ENCODE results near the gene GAB4. TPM values are rescaled to one million over a fixed set of nuclear protein-coding genes. Genes with fewer than 3 reads are reported as not detected.

GAB4 gene
- total and polyA plus RNA-seq, 2 of the 8 experiments (the other 6 are each of a cell fraction or from before 2014, with no cell fraction given): 0.03 to 0.17 TPM

GRCh38 chr22:16958475-16958874 is 49.5 kb downstream of the GAB4 start:
- 85% methylated on average over 2 of the region's 2 CpGs; no CpG with 5 or more reads in 1 of the 2 experiments for WGBS, 2 experiments (ENCODE audit: extremely low coverage in 1 of 2, insufficient coverage in 1 of 2, insufficient read length in 1 of 2, insufficient replicate concordance in 2 of 2, low coverage in 1 of 2, low lambda C conversion rate in 2 of 2, missing lambda C conversion rate in 1 of 2)
- POLR2A ChIA-PET (ENCODE audit: partially characterized antibody): no interaction called here
- no peak for FAIRE-seq

More at GRCh38 chr22:16958475-16958874, 49.5 kb downstream of the GAB4 start:
- Histone ChIP-seq H2AK5ac (ENCODE audit: low read depth, low read length) (no peak overlapping the region), H4K5ac (ENCODE audit: insufficient read length, low read depth, low read length) (no peak overlapping the region), H3K14ac (ENCODE audit: insufficient read length) (no peak overlapping the region), H3K4me2 (ENCODE audit: insufficient read depth in 1 of 2, low read depth in 2 of 2, low read length in 2 of 2) (no peak overlapping the region), H4K91ac (replicated peaks; ENCODE audit: insufficient read length, low read length) (no peak overlapping the region), H3K27me3 (replicated peaks in 1 of 4; ENCODE audit: control insufficient read depth in 3 of 4, extremely low read depth in 1 of 4, insufficient read depth in 3 of 4, low read length in 3 of 4) (no peaks in the 10 kb centered on the region), H4K20me1 (replicated peaks in 1 of 2; ENCODE audit: control insufficient read depth in 1 of 2, insufficient read depth in 2 of 2, low read length in 2 of 2) (no peaks in the 10 kb centered on the region), H3K79me2 (ENCODE audit: control insufficient read depth in 1 of 2, insufficient read depth in 2 of 2, low read length in 2 of 2) (no peaks in the 10 kb centered on the region), H3K27ac (ENCODE audit: low read depth, low read length) (no peak overlapping the region), H3K36me3 (ENCODE audit: control insufficient read depth in 2 of 4, insufficient read depth in 4 of 4, low read length in 3 of 4) (no peaks in the 10 kb centered on the region), H2BK5ac (ENCODE audit: low read depth, low read length) (no peak overlapping the region), H3K56ac (replicated peaks; ENCODE audit: insufficient read length, low read depth, low read length) (no peak overlapping the region), H3K4me3 (ENCODE audit: extremely low read depth in 1 of 4, insufficient read depth in 2 of 4, low read depth in 3 of 4, low read length in 4 of 4) (no peak overlapping the region), H3K23me2 (ENCODE audit: low read depth, low read length) (no peaks in the 10 kb centered on the region), H2AFZ (ENCODE audit: low read length) (no peak overlapping the region), H3K4me1 (replicated peaks in 1 of 4; ENCODE audit: control insufficient read depth in 3 of 4, insufficient read depth in 4 of 4, low read length in 3 of 4) (no peaks in the 10 kb centered on the region), H3K23ac (ENCODE audit: insufficient read length) (no peak overlapping the region), H3K18ac (ENCODE audit: extremely low read depth, low read length) (no peak overlapping the region), H4K8ac (ENCODE audit: extremely low read depth, insufficient read depth, low read length) (no peak overlapping the region), H3K9ac (replicated peaks in 1 of 4; ENCODE audit: extremely low read depth in 1 of 4, low read depth in 3 of 4, low read length in 3 of 4) (no peak overlapping the region), H3K9me3 (ENCODE audit: insufficient read depth in 2 of 2, low read depth in 1 of 2, low read length in 1 of 2) (peaks cover 61 to 94% of the 10 kb centered on the region in 2 experiments), H2BK20ac (ENCODE audit: low read length) (no peak overlapping the region), H2BK15ac (ENCODE audit: low read length) (no peak overlapping the region), H2BK120ac (replicated peaks; ENCODE audit: low read depth, low read length) (no peak overlapping the region), H2BK12ac (ENCODE audit: low read depth, low read length) (no peak overlapping the region), H3K79me1 (ENCODE audit: low read depth, low read length) (no peaks in the 10 kb centered on the region), H3K4ac (replicated peaks; ENCODE audit: insufficient read length, low read depth, low read length) (no peak overlapping the region)
- no peak for DNase-seq (ENCODE audit: low read depth in 1 of 2, low spot score in 2 of 2)
- CTCF ChIA-PET (ENCODE audit: partially characterized antibody): no interaction called here
- TF ChIP-seq SAP30 (IDR thresholded peaks at IDR 0.05; ENCODE audit: insufficient read depth, insufficient replicate concordance, low read length): no peak
- TF ChIP-seq BACH1 (IDR thresholded peaks at IDR 0.05; ENCODE audit: low read length): no peak
- TF ChIP-seq CHD2 (IDR thresholded peaks at IDR 0.05; ENCODE audit: low read length): no peak

Data from H1 (cell line).